AG09309 (cell line): ENCODE results near the gene MSH5.
A peak's percentile ranks its signal among the peaks of the same experiment; 100 is the strongest.

Experiments used
- DNase-seq: peaks from one replicate; pipeline ENCODE4 v3.0.0-alpha.2; 2010; ENCODE audit warnings: low read depth
- H3K4me3 ChIP-seq: 2 replicates; pipeline ENCODE4 v1.5.1; 2011; ENCODE audit warnings: mild to moderate bottlenecking, low read depth, low read length, moderate library complexity; ENCODE audit not compliant: control insufficient read depth
- TF ChIP-seq, protein P1 (sequence below): IDR thresholded peaks from 2 replicates; pipeline ENCODE4 v1.5.1; 2011; ENCODE audit warnings: mild to moderate bottlenecking, low read depth, low read length, inconsistent platforms; ENCODE audit not compliant: insufficient read depth, control insufficient read depth; ENCODE audit errors: missing control alignments

MSH5 gene

DNA sequence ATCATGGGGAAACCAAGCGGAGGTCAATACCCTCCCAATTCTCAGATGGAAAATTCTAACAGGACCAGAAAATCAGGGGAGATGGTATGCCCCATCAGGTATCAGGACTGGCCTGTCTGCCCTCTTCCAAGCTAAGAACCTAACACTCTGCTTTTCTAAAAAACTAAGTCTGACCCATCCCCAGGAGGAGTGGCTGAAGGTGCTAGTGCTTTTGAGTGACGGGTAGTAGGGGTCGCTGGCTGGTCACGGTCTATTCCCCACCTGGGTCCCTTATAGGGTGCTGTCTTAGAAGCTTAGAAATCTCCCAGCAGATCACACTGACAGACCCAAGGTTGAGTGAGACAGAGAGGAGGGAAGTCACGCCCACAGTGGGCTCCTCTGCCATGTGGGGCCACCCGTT is 46.3 kb upstream of the MSH5 start:
- TF ChIP-seq, protein P1, sequence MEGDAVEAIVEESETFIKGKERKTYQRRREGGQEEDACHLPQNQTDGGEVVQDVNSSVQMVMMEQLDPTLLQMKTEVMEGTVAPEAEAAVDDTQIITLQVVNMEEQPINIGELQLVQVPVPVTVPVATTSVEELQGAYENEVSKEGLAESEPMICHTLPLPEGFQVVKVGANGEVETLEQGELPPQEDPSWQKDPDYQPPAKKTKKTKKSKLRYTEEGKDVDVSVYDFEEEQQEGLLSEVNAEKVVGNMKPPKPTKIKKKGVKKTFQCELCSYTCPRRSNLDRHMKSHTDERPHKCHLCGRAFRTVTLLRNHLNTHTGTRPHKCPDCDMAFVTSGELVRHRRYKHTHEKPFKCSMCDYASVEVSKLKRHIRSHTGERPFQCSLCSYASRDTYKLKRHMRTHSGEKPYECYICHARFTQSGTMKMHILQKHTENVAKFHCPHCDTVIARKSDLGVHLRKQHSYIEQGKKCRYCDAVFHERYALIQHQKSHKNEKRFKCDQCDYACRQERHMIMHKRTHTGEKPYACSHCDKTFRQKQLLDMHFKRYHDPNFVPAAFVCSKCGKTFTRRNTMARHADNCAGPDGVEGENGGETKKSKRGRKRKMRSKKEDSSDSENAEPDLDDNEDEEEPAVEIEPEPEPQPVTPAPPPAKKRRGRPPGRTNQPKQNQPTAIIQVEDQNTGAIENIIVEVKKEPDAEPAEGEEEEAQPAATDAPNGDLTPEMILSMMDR = no peak
- no peak overlapping the region for H3K4me3 ChIP-seq
- DNase-seq = no peak

DNA sequence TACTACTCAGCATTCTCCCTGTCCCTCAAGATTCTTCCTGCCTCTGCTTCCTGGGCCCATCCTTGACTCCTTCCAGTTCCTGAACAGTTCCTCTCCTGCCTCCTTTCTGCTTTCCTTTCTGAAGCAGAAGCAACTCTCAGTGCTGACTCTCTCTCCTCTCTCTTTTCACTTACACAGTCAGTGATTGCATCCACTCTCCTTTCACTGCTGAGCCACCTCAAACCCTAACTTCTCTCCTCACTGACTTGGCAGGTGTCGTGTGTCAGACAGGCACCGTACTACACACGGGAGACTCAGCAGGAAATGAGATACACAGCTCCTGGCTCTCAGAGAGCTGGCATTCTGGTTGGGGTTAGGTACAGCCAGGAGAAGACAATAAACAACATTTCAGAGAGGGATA is 42.2 kb upstream of the MSH5 start:
- H3K4me3 ChIP-seq = no peak overlapping the region
- DNase-seq = no peak
- TF ChIP-seq, protein P1 = no peak

DNA sequence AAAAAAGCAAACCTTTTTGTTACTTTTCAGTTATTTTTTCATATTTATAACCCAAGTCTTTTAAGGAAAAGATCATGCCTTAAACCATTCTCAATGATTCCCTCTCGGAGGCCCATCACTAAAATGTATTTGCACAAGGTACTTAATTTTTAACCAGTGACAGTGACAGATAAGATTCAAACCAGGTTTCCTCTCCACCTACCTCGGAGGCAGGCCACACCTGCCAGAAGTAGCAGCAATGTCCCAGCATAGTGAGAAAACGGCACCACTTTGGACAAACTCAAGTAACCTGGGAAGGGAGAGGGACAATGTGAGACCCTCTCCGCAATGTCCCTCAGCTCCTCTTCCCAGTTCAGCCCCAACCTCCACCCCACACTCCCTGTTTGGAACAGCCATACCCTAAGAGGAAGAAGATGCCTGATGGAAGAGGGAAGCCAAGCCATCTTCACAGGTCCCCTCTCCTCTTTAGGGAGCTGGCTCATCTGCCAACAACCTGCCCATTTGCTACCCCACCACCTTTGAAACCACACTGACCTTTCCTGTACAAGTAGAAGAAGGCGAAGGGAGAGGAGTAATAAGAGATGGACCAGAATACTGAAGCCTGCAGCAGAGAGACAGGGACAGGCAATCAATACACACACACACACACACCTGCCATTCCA is 38.9 kb upstream of the MSH5 start:
- no peak overlapping the region for H3K4me3 ChIP-seq
- TF ChIP-seq, protein P1 = no peak
- DNase-seq = no peak

DNA sequence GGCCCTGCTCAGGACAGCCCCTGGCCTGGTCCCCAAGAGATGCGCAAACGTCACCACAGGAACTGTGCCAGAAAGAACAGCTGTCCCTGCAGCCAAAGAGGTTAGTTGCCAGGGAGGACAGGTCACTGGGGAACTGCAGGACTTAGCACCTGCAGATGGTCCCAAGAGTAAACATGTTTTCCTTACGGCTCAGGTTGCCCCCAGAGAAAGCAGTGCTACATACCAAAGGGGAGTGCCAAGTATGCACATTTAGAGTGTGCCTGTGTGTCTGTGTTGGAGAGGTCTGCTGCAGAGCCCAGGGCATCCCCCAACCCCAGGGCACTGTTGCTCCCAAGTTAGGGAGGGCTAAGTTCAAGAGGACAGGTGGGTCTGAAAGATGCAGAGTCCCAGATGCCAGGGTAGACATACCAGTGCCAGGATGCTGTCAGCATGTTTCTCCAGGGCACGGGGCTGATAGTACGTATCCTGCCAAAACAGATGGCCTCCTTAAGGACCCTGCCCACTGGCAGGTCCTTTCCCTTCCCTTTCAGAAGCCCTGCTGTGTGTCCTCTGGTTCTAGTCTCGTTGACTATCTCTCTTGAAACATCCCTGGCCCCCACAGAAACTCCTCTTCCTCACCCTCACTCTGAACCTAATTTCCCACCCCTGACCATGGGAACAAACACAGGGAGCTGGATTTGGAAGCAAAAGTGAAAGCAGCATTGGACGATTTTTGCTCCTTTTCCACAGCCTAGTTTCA is 38.0 kb upstream of the MSH5 start:
- peak overlapping the region; percentile 86 for H3K4me3 ChIP-seq
- DNase-seq = no peak
- TF ChIP-seq, protein P1 = no peak

DNA sequence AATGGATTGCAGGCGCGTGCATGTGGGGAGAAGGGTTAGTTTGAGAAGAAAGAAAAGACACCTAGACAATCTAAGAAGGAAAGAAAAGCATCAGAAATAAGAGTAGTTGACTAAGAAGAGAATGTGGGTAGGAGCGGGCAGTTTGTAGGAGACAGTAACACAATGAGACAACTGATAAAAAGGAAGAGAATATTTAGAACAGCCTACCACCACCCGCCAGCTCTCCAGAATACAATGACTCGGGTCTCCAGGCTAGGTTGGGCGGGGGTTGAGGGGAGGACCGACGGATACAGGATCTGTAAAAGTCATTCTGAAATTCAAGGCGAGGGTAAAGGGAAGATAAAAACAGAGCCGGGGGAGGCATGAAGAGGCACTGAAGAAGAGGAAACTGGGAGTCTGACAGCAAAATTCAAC is 37.4 kb upstream of the MSH5 start:
- peak overlapping the region; percentile 86 for H3K4me3 ChIP-seq
- TF ChIP-seq, protein P1 = no peak
- no peak for DNase-seq

DNA sequence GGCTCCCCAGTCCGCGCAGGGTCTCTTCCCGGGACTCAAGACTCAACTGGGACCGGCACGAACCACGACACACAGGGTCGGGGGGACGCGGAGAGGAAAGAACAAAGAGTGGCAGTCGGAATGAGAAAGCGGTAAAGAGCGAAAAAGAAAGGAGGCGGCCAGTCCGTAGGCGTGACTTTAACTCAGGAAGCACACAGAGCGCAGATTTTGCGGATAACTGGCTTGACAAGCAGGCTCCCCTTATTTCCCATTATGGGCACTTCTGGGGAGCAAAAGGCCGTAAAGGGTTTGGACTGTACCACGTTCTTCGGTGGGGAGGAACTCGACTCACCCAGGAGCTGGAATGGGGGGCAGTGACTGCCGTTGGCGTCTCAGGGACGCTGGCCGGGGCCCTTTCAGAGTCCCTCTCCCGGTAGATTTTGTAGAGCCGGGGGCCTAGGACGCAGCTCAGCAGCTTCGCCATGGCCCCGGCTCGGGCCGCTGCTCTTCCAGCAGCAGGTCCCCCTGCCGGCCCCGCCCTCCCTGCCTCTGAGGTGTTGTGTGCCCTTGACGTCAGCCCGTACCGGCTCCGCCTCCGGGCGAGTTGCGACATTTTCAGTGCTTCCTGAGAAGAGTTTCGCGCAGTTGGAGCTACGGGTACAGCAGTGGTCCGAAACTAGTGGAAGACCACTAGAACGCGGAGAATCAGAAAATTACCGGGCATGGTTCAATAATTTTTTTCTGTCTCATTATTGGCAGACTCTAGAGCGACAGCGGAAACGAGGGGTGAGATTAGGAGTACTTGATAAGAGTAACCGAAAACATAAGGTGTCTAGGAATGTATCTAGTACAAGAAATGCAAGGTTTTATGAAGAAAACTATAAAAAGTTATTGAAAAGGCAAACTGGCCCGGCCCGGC is 36.7 kb upstream of the MSH5 start, which contains the start of gene ABHD16A:
TSS of gene ABHD16A (minus strand) at position 506 of the 898 bp plus-strand sequence. CDS start at position 463, 43 bp downstream.
- TF ChIP-seq, protein P1 = peak; percentile 9
- peak within 1 kb of the TSS; percentile 86 for H3K4me3 ChIP-seq
- DNase-seq = peak; percentile 90
